HG03139 (cell line): ENCODE measurements around the gene ANKRD23.
"Not testable (repeated sequence)": the region's sequence is repeated elsewhere in the genome, so short reads cannot be mapped to it uniquely, and the experiment has no call there.

Experiments used
- ATAC-seq: cut with Tn5 transposase; IDR thresholded peaks from one replicate; pipeline ENCODE4 v1.9.1; 2021; ENCODE audit not compliant: unreplicated experiment

Gene ANKRD23

GRCh38 chr2:96843538-96844268, at the start of gene ANKRD23:
ANKRD23 (minus strand) TSS chr2:96844021; CDS start chr2:96843992, 29 bp downstream.
- ATAC-seq, result no peak

- no peak for ATAC-seq
Observed at GRCh38 chr2:96891591-96892333, 47.9 kb upstream of the ANKRD23 start.

GRCh38 chr2:96890726-96891385, 47.0 kb upstream of the ANKRD23 start:
- ATAC-seq, result no peak

GRCh38 chr2:96890252-96890651, 46.4 kb upstream of the ANKRD23 start:
- ATAC-seq, result no peak

GRCh38 chr2:96889502-96889901, 45.7 kb upstream of the ANKRD23 start:
- not testable (repeated sequence) for ATAC-seq

- no peak for ATAC-seq
Observed at GRCh38 chr2:96888072-96889011, 44.5 kb upstream of the ANKRD23 start.

- ATAC-seq, result no peak
Observed at GRCh38 chr2:96887493-96888012, 43.7 kb upstream of the ANKRD23 start.

- ATAC-seq, result no peak
Observed at GRCh38 chr2:96885432-96886347, 41.9 kb upstream of the ANKRD23 start.

- ATAC-seq, result no peak
Observed at GRCh38 chr2:96884299-96885094, 40.7 kb upstream of the ANKRD23 start.

GRCh38 chr2:96883306-96883705, 39.5 kb upstream of the ANKRD23 start:
- no peak for ATAC-seq

GRCh38 chr2:96882906-96883305, 39.1 kb upstream of the ANKRD23 start:
- no peak for ATAC-seq

GRCh38 chr2:96882230-96882629, 38.4 kb upstream of the ANKRD23 start:
- no peak for ATAC-seq

- no peak for ATAC-seq
Observed at GRCh38 chr2:96881349-96882195, 37.8 kb upstream of the ANKRD23 start.

GRCh38 chr2:96880891-96881273, 37.1 kb upstream of the ANKRD23 start:
- ATAC-seq, result no peak

- no peak for ATAC-seq
Observed at GRCh38 chr2:96879545-96880040, 35.8 kb upstream of the ANKRD23 start.

- no peak for ATAC-seq
Observed at GRCh38 chr2:96878796-96879544, 35.1 kb upstream of the ANKRD23 start.

- no peak for ATAC-seq
Observed at GRCh38 chr2:96878171-96878570, 34.4 kb upstream of the ANKRD23 start.
